Measurements from ENCODE around the gene JDP2.
"Not testable (repeated sequence)": the region's sequence is repeated elsewhere in the genome, so short reads cannot be mapped to it uniquely, and the experiment has no call there.

The JDP2 gene, protein sequence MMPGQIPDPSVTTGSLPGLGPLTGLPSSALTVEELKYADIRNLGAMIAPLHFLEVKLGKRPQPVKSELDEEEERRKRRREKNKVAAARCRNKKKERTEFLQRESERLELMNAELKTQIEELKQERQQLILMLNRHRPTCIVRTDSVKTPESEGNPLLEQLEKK

DNA sequence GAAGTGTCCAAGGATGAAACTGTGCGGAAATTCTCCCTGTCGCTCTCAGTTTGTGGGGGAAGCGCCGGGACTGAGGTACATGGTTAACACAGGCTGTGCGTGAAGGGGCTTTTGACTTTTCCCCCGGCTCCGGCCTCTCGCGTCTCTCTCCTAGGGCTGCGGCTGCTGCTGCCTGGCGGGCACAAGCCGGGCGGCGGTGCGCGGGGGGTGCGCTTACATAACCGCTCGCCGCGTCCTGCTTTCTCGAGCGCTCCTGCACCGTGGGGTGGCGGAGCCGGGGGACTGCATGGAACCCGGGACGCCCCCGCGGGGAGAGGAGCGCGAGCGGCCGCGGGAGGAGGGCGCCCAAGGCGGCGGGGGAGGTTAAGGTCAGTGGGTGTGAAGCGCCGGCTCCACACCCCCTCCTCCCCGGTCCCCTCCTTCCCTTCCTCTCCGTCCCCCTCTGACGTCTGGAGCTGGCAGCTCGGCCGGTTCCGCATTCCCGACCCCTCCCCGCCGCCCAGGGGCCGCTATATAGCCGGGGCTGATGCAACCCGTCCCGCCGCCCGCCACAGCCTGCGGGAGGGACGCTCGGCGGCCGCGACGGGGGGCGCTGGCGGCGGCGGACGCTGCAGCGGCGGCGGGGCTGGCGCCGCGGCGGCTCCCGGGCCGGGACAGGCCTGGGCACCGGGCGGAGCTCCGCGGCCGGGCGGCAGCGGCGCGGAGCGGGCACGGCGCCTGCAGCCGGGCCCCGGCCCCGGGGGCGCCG lies at the start of gene JDP2:
TSS of gene JDP2 (plus strand) at position 541 of the 748 bp plus-strand sequence. CDS start 9,899 bp downstream, outside the sequence.
- no peak for DNase-seq (ENCODE audit: low read depth, low spot score)

- no peak for DNase-seq (ENCODE audit: low read depth, low spot score)
Observed at GRCh38 chr14:75379246-75379929, 48.4 kb upstream of the JDP2 start.

DNA sequence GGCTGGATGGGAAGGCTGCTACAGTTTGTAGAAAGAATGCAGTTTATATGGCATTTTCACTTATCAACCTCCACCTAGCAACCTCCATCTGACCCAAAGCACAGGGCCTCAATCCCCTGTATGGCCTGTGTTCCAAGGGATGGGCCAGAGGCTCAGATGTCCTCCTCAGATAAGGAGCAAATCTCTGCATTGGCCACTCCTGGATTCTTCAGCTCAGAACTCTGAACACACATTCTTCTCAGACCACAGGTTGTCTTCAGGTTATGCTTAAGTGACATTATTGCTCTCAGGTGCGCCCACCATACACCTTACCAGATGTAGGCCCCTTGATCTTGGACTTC lies 47.9 kb upstream of the JDP2 start:
- DNase-seq (ENCODE audit: low read depth, low spot score): no peak

GRCh38 chr14:75380656-75381055 lies 47.2 kb upstream of the JDP2 start:
- DNase-seq (ENCODE audit: low read depth, low spot score): no peak

GRCh38 chr14:75381642-75382041 lies 46.2 kb upstream of the JDP2 start:
- DNase-seq (ENCODE audit: low read depth, low spot score): no peak

GRCh38 chr14:75383219-75383618 lies 44.6 kb upstream of the JDP2 start:
- DNase-seq (ENCODE audit: low read depth, low spot score): not testable (repeated sequence)

DNA sequence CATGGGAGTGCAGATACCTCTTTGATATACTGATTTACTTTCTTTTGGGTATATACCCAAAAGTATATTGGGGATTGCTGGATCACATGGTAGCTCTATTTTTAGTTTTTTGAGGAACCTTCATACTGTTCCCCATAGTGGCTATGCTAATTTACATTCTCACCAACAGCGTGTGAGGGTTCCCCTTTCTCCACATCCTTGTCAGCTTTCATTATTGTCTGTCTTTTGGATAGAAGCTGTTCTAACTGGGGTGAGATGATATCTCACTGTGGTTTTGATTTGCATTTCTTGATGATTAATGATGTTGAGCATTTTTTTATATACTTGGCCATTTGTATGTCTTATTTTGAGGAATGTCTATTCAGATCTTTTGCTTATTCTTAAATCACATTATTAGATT lies 44.1 kb upstream of the JDP2 start:
- no peak for DNase-seq (ENCODE audit: low read depth, low spot score)

DNA sequence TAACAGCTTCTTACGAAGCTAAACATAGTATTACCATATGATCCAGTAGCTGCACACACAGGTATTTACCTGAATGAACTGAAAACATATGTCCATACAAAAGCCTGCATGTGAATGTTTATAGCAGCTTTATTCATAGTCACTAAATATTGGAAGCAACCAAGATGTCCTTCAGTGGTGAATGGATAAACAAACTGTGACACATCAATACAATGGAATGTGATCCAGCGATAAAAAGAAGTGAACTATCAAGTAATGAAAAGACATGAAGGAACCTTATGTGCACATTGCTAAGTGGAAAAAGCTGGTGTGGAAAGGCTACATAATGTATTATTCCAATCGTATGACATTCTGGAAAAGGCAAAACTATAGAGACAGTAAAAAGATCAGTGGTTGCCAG lies 38.1 kb upstream of the JDP2 start:
- DNase-seq (ENCODE audit: low read depth, low spot score): no peak

- no peak for DNase-seq (ENCODE audit: low read depth, low spot score)
Observed at GRCh38 chr14:75390183-75390582, 37.6 kb upstream of the JDP2 start.

GRCh38 chr14:75391953-75392352 lies 35.9 kb upstream of the JDP2 start:
- DNase-seq (ENCODE audit: low read depth, low spot score): no peak

DNA sequence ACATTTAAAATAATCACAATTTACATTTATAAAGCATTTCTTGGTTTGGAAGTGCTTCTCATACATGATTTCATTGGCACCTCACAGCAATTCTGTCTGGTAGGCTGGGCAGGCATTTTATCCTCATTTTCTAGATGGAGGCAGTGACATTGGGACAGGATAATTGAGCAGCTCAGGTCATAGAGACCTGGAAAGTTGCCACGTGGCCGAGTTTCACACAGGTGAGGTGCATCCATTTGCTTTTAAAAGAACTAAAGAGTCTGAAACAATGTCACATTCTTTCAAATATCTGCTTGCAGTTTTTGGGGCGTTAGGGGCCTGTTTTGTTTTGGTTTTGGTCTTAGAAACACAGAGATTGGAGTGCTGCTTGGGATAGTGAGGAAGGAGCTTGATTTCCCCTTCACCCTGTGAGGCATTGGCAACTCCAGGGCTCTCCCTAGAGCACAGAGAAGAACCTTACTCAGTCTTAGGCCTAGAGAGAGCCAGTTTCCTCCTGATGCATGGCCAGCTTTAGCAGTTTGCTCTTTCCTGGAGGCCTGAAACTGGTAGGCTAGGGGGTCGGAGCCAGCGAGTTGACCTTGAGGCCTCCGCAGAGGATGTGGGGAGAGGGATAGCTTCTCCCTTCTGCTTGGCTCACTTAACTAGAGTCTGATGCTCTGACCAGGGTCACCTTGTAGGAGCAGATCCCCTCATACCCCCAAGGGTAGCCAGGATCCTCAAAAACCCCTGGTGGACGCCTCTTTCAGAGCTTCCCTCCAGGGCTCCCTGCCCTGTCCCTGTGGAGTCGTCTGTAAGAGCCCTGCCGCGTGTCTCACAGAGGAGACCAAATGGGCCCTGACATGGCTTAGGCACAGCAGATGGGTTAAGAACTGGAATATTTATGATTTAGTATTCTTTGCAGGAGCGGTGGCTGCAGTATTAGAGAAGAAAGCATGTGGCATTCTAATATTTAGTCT lies 34.9 kb upstream of the JDP2 start:
- no peak for DNase-seq (ENCODE audit: low read depth, low spot score)

GRCh38 chr14:75393794-75394193 lies 34.0 kb upstream of the JDP2 start:
- no peak for DNase-seq (ENCODE audit: low read depth, low spot score)

DNA sequence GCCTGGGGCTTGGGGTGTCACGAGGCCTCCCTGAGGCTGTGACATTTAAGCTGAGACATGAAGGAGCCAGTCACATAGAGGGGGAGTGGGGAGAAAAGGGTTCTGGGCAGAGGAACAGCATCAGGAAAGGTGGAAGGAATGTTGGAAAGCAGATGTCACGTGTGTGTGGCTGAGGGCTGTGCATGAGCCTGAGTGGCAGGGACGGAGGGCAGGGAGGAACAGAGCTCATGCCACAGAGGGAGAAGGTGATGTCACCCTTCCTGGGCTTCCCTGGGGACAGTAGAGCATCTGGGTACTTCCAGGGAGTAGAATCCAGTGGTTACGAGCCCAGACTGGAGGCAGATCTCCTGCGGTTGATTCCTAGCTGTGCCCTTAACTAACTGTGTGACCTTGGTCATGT lies 32.0 kb upstream of the JDP2 start:
- no peak for DNase-seq (ENCODE audit: low read depth, low spot score)

DNA sequence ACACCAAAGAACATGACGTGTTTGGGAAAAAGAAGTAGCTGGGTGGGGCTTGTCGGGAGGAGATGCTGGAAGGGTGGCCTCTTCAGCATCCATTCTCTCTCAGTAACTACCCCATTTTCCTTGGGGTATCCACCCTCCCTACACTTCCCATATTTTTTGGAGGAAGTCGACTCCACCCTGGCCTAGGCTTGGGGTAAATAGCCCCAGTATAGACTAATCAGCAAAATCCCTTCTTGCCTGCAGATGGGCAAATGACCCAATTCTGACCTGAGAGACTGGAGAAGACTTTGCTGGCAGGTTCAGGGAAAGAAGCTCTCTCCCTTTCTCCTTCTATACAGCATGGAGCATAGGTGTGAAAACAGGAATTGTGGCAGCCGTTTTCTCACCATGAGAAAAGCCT lies 28.5 kb upstream of the JDP2 start:
- DNase-seq (ENCODE audit: low read depth, low spot score): no peak

GRCh38 chr14:75399843-75400775 lies 27.7 kb upstream of the JDP2 start:
- no peak for DNase-seq (ENCODE audit: low read depth, low spot score)

- DNase-seq (ENCODE audit: low read depth, low spot score): peak; percentile 12
Observed at GRCh38 chr14:75401361-75401760, 26.5 kb upstream of the JDP2 start.

- no peak for DNase-seq (ENCODE audit: low read depth, low spot score)
Observed at GRCh38 chr14:75402867-75403413, 24.9 kb upstream of the JDP2 start.

DNA sequence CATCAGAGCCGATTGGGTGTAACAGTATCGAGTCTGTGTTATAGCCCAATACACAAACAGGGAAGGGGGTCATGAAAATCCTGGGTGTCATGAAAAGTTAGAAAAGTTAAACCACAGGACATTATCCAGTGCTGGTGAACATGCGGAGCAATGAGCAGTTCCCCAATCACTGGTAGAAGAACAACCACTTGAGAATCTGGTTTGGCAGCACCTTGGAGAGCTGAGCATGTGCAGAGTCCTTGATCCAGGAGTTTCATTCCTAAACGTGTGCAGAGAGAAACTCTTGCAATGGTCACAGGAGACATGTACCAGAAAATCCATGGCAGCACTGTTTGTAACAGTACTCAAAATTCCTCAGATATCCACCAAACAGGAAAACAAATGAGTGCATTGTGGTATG lies 23.0 kb upstream of the JDP2 start:
- no peak for DNase-seq (ENCODE audit: low read depth, low spot score)

DNA sequence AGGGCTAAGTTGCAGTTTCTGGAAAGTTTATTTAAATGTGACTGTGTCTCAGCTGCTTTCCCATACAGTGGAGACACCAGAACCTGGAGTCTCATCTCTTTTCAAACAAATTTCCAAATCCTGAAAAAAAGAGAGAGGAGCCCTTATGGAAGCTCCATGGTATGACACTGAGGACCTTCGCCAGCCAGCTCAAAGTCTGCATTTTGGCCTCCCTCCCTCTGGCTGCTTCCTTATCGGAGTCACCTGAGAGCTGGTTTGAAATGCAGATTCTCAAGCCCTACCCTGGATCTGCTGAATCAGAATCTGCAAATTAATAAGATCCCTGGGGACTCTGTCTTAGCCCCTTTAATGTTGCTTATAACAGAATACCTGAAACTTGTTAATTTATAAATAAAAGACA lies 21.7 kb upstream of the JDP2 start:
- DNase-seq (ENCODE audit: low read depth, low spot score): no peak

DNA sequence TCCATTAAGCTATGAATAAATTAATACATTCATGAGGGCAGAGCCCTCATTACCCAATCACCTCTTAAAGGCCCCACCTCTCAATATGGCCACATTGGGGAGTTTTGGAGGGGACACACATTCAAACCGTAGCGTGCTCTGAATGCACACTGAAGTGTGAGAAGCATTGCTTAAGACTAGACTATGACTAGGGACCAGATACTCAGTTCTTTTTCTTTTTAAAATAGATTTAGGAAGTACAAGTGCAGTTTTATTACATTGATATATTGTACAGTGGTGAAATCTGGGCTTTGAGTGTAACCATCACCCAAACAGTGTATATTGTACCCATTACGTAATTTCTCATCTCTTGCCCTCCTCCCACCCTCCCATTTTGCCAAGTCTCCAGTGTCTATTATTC lies 21.0 kb upstream of the JDP2 start:
- no peak for DNase-seq (ENCODE audit: low read depth, low spot score)
